Psoas muscle (tissue), 8 donors: ENCODE results near the gene TAPBPL. TPM values are rescaled to one million over a fixed set of nuclear protein-coding genes. Genes with fewer than 3 reads are reported as not detected.

Experiments used
- ATAC-seq, 4 donors: fragments of 200-7000 bp; cut with Tn5 transposase; one replicate each; pipeline ENCODE4 v1.9.1; 2020; ENCODE audit warnings: moderate library complexity in 3 of 4, mild to moderate bottlenecking in 2 of 4
- DNase-seq, 2 donors: peaks; one replicate each; pipeline ENCODE4 v3.0.0-alpha.2; 2020
- H3K27ac ChIP-seq: fragments of 200-600 bp; one replicate; pipeline ENCODE4 v1.8.0; 2022
- H3K27me3 ChIP-seq, 3 donors: fragments of 200-600 bp in 1 of 3; one replicate each; pipeline versions ENCODE4 v1.6.1 to v1.8.0; 2013 to 2022; ENCODE audit warnings: low read length in 2 of 3, mild to moderate bottlenecking in 2 of 3, moderate library complexity in 1 of 3; ENCODE audit not compliant: insufficient read depth in 3 of 3
- H3K36me3 ChIP-seq, 2 donors: fragments of 200-600 bp in 1 of 2; one replicate each; pipeline versions ENCODE4 v1.6.1 to v1.8.0; 2013 to 2022; ENCODE audit warnings: low read depth in 1 of 2, mild to moderate bottlenecking in 1 of 2, moderate library complexity in 1 of 2; ENCODE audit not compliant: insufficient read depth in 1 of 2
- H3K4me1 ChIP-seq: fragments of 200-600 bp; one replicate; pipeline ENCODE4 v1.8.0; 2022
- H3K4me3 ChIP-seq: fragments of 200-600 bp; one replicate; pipeline ENCODE4 v1.8.0; 2022; ENCODE audit warnings: mild to moderate bottlenecking
- H3K9me3 ChIP-seq: fragments of 200-600 bp; one replicate; pipeline ENCODE4 v1.8.0; 2022
- CTCF ChIP-seq: fragments of 200-600 bp; IDR thresholded peaks from one replicate; pipeline ENCODE4 v1.8.0; 2022; ENCODE audit warnings: antibody characterized with exemption
- WGBS, 3 donors: extraction: QIAGEN DNeasy Blood & Tissue Kit; methylation state at CpG; one replicate each; pipeline versions ENCODE4 v1.1.6 to v1.1.7; 2013; 5-methylcytosine and 5-hydroxymethylcytosine counted together
- intact Hi-C, 2 donors: fragments of 100-400 bp; cut with DNase I; formaldehyde crosslinking; loops; one replicate each; pipeline versions ENCODE4 v1.11.0 to v1.14.2; 2022
- polyA plus RNA-seq, 3 donors: library from polyadenylated mRNA; stranded (reverse); fragments of 200-250 nt; gene quantifications; one replicate each; pipeline ENCODE4 v1.2.3, GENCODE V29; 2013
- total RNA-seq, 4 donors: library from RNA; stranded (reverse); fragmentation: NEBNext Ultra II Directional in 2 of 4; extraction: Animal tissue kit (Norgen Biotek cat#: 25700) in 2 of 4; gene quantifications; one replicate each; pipeline versions ENCODE4 v1.2.1 to v1.2.4, GENCODE V29; 2021 to 2023
- donor health status: healthy with polysubstance abuse.
- donor health status: DM: no; HTN: no; CAD: no; lungs with moderate emphysema.
- donor health status: Bipolar disorder and iron deficiency.
- donor health status: healthy.
- donor health status: DM: yes; HTN: yes; CAD: no.
- donor health status: DM: no; HTN: no; CAD: no.
- donor health status: DM: no; HTN: no; CAD: no.
- donor health status: DM: yes; HTN: yes; CAD: no.

Gene TAPBPL
- total and polyA plus RNA-seq, 7 donors, result 4.6 to 11.3 (median 7.7) TPM

- Histone ChIP-seq H3K27ac (no peak overlapping the region), H3K9me3 (no peaks in the 10 kb centered on the region), H3K4me1 (no peaks in the 10 kb centered on the region), H3K4me3 (no peak overlapping the region), H3K27me3 (no peaks in the 10 kb centered on the region), H3K36me3 (no peaks in the 10 kb centered on the region)
- 88 to 95% (median 94%) methylated on average over 3 of the region's 3 CpGs for WGBS, 3 donors
- peak in 1 of 4 donors; percentile 28 for ATAC-seq
- intact Hi-C loops, result no loop called here
- TF ChIP-seq CTCF, result no peak
- DNase-seq, result no peak
Observed at GRCh38 chr12:6416596-6416995, 35.2 kb upstream of the TAPBPL start.

- no peaks in the 10 kb centered on the region for H3K27me3 ChIP-seq
- intact Hi-C loops, result no loop called here
- H3K4me1 ChIP-seq, result peaks cover 6% of the 10 kb centered on the region
- no peak for DNase-seq
- H3K36me3 ChIP-seq, result no peaks in the 10 kb centered on the region
- 62 to 79% (median 66%) methylated on average over 6 of the region's 6 CpGs for WGBS, 3 donors
- no peaks in the 10 kb centered on the region for H3K9me3 ChIP-seq
- no peak for TF ChIP-seq CTCF
- no peak overlapping the region for H3K4me3 ChIP-seq
- ATAC-seq, result no peak
- no peak overlapping the region for H3K27ac ChIP-seq
Observed at GRCh38 chr12:6418796-6419195, 33.0 kb upstream of the TAPBPL start.

- Histone ChIP-seq H3K36me3 (no peaks in the 10 kb centered on the region), H3K4me3 (no peak overlapping the region), H3K27ac (no peak overlapping the region), H3K4me1 (peaks cover 8% of the 10 kb centered on the region), H3K27me3 (no peaks in the 10 kb centered on the region), H3K9me3 (no peaks in the 10 kb centered on the region)
- no peak for DNase-seq
- WGBS, 3 donors, result 78 to 88% (median 80%) methylated on average over 4 of the region's 4 CpGs
- ATAC-seq, result no peak
- intact Hi-C loops, result loop anchor here in 1 of 2 donors (5.0 kb wide), 1 partner anchor 117 kb away; no protein-coding TSS in a partner anchor
- TF ChIP-seq CTCF, result no peak
Observed at GRCh38 chr12:6420364-6420763, 31.5 kb upstream of the TAPBPL start.

- ATAC-seq, result peak; percentile 98 to 99 (median 98)
- peak overlapping the region; percentile 54 for H3K27ac ChIP-seq
- intact Hi-C loops, result loop anchor here (1.0 to 5.0 kb wide), 4 partner anchors 41 to 114 kb away; no protein-coding TSS in a partner anchor
- peak; percentile 87 for TF ChIP-seq CTCF
- H3K36me3 ChIP-seq, result no peaks in the 10 kb centered on the region
- no peaks in the 10 kb centered on the region for H3K27me3 ChIP-seq
- H3K9me3 ChIP-seq, result no peaks in the 10 kb centered on the region
- peaks cover 8% of the 10 kb centered on the region for H3K4me1 ChIP-seq
- peak; percentile 86 to 91 for DNase-seq
- 3 to 5% (median 3%) methylated on average over 9 of the region's 9 CpGs for WGBS, 3 donors
- H3K4me3 ChIP-seq, result no peak overlapping the region
Observed at GRCh38 chr12:6423267-6424007, 28.4 kb upstream of the TAPBPL start.
